Measurements from ENCODE around the gene ZNF710.

The ZNF710 gene

GRCh38 chr15:90038632-90039095, 37.5 kb downstream of the ZNF710 start:
- no peak for DNase-seq

- no peak for DNase-seq
Observed at GRCh38 chr15:90039996-90040395, 38.9 kb downstream of the ZNF710 start.

- no peak for DNase-seq
Observed at GRCh38 chr15:90040618-90041017, 39.5 kb downstream of the ZNF710 start.

GRCh38 chr15:90042356-90042755, 41.2 kb downstream of the ZNF710 start:
- DNase-seq, result no peak

GRCh38 chr15:90042766-90043529, 41.8 kb downstream of the ZNF710 start:
- no peak for DNase-seq

GRCh38 chr15:90043530-90044010, 42.4 kb downstream of the ZNF710 start:
- no peak for DNase-seq

GRCh38 chr15:90044191-90044590, 43.1 kb downstream of the ZNF710 start:
- DNase-seq, result no peak

- no peak for DNase-seq
Observed at GRCh38 chr15:90044916-90045371, 43.8 kb downstream of the ZNF710 start.

GRCh38 chr15:90046289-90046688, 45.2 kb downstream of the ZNF710 start:
- DNase-seq, result no peak

GRCh38 chr15:90046911-90047392, 45.8 kb downstream of the ZNF710 start:
- no peak for DNase-seq

GRCh38 chr15:90047956-90048575, 46.9 kb downstream of the ZNF710 start:
- no peak for DNase-seq

- DNase-seq, result no peak
Observed at GRCh38 chr15:90049030-90049429, 47.9 kb downstream of the ZNF710 start.

GRCh38 chr15:90049666-90050604, 48.8 kb downstream of the ZNF710 start:
- DNase-seq, result no peak

GRCh38 chr15:90051874-90052273, 50.8 kb downstream of the ZNF710 start:
- no peak for DNase-seq

GRCh38 chr15:90053685-90054466, 52.8 kb downstream of the ZNF710 start:
- DNase-seq, result no peak

- no peak for DNase-seq
Observed at GRCh38 chr15:90054618-90055097, 53.5 kb downstream of the ZNF710 start.

- DNase-seq, result no peak
Observed at GRCh38 chr15:90055182-90055581, 54.1 kb downstream of the ZNF710 start.

GRCh38 chr15:90056529-90056928, 55.4 kb downstream of the ZNF710 start:
- DNase-seq, result no peak

- no peak for DNase-seq
Observed at GRCh38 chr15:90058308-90058707, 57.2 kb downstream of the ZNF710 start.

- DNase-seq, result no peak
Observed at GRCh38 chr15:90058775-90059174, 57.7 kb downstream of the ZNF710 start.

- peak; percentile 32 to 94 (median 50) for DNase-seq
Observed at GRCh38 chr15:90059208-90059985, 58.3 kb downstream of the ZNF710 start.

Data from T-helper 2 cell (primary cell).